Measurements from ENCODE around the gene KITLG.
"Not testable (repeated sequence)": the region's sequence is repeated elsewhere in the genome, so short reads cannot be mapped to it uniquely, and the experiment has no call there.

KITLG gene

DNA sequence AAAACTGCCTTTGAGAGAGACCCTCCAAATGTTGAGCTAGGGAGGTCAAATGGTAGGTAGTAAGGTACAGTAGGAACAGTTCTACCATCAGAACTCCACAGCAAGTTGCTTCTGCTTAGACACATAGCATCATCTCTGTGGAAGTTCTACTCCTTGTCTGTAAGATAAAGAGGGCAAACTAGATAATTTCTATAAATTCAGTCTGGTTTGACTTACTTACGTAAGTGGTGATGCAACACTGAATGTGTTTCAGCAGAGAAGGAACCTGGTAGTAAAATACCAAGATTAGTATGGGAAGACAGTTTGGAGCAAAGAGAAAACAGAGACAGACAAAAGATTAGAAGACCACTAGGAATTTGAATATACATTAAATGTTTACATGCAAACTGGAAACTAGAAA lies 42.0 kb downstream of the KITLG start:
- DNase-seq: no peak

DNA sequence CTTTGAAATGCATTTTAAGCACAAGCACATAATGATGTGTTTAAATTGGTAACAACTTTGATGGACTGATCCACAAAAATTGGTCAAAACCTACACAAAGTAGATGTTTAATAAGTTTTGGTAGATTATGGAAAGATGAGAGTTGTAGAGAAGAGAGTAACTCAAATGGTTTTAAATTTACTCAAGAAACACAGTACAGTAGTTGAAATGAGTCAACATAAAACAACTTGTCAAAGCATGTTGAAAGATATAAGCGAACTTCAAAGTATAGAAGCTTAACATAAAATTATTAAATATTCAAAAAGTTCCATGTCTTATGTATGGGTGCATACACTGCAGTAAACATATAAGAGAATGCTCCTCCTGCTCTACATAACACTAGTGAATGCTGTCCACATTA lies 49.4 kb downstream of the KITLG start:
- DNase-seq: no peak

GRCh38 chr12:88529531-88530488 lies 50.5 kb downstream of the KITLG start:
- DNase-seq: no peak

- no peak for DNase-seq
Measured at GRCh38 chr12:88522961-88523360, 57.3 kb downstream of the KITLG start.

DNA sequence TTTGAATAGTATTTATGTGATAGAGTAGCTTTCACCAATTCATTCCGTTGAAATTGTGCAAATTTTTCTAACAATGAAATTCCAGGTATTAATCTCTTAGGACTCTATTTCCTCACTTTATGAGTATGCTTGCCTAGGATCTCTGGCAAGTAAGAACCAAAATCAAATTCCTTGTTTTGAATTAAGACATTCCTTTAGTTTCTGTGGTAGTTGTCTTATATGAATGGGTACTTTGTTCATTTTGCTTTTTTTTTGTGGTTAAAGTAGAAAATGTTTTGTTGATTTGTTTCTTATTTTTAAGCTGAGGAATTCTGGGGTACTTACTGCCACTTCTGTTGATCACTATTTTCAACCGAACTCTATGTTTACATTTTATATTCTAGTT lies 59.8 kb downstream of the KITLG start:
- no peak for DNase-seq

DNA sequence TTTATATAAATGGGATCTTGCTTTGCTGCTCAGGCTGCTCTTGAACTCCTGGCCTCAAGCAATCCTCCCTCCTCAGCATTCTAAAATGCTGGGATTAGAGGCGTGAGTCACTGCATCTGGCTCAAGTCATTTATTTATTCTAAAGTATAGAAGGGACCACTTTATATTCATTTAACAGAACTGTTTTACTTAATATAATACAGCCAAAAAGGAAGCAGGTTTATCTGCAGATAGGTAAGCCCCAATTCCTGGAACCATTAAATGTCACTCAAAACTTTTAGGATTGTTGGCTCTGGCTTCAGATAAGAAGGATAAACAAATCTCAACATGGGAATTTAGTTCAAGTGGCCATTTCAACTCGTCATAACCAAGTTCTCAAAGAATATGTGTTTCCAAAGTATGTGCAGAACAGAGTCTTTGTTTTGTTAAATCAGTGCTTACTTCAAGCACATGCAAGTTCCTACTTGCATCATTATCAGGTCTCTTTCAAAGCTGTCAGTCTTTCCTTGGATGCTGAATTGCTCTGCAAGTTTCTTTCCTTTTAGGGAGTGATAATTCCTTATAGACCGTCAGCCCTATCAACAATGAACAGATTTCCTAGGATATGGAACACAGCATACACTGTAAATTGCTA lies 60.4 kb downstream of the KITLG start:
- DNase-seq: no peak

DNA sequence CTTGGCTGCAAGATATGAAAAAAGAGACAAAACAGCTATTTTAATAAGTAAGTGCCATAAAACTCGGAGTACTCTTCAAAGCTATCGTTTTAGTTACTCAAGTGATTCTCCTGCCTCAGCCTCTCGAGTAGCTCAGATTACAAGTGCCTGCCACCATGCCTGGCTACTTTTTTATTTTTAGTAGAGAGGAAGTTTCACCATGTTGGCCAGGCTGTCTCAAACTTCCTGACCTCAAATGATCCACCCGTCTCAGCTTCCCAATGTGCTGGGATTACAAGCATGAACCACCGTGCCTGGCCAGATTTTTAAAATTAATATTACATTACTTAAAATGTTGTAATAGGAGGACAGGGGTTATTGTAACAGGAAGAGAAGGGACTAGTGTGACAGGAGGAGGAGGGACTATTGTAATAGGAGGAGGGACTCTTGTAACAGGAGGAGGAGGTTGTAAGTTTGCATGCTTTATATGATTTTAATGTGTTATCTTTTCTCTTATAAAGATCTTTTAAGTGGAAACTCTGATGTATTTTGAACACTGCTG lies 61.3 kb downstream of the KITLG start:
- DNase-seq: no peak

DNA sequence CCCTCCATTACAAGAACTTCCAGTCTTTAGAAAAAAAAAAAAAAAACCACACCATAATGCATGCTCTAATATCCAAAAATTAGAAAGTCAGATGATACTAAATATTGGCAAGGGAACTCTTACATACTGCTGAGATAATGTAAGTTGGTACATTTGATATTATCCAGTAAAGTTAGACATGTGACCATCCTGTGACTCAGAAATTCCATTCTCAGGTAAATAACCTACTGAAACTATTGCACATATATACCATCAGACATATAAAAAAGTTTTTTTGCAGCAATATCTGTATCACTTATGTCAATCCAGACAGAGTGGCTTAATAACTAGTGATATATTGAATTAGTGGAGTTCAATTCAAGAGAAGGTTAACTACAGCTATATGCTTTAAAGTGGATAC lies 63.5 kb downstream of the KITLG start:
- DNase-seq: no peak

GRCh38 chr12:88510843-88511242 lies 69.4 kb downstream of the KITLG start:
- no peak for DNase-seq

DNA sequence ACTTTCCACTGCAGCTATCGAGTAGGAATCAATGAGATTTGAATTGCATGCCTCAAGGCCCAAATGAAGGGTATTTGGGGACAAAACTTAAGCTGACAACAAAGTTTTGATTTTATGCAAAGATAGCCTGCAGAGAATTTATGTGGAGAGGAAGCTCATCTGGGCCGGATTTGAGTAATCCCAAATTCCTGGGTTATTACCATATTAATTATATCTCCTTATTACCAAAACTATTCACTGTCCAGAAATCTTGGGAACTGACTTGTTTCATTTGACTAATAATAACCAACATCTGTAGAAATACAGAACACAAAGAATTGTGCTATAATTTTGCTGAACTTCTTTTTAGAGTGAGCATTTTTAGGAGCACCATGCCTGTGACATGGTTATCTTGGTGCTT lies 70.4 kb downstream of the KITLG start:
- no peak for DNase-seq

DNA sequence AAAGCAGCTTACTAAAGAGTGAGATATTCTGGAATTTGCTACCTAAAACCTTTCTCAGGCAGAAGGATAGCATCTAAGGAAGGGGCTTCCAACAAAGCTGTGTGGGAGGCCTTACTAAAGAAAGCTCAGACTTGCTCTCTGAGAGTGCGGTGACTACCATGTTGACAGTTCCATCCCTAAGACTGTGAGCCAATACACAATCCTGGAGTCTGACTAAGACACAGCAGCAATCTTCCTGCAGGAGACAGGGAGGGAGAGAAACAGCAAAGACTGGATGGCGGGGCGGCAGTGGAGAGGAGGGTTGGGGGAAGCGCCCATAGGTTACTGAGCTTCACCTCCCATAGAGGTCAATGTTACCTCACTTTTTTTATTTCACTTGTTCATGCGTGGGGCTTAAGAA lies 70.9 kb downstream of the KITLG start:
- DNase-seq: no peak

GRCh38 chr12:88507851-88508250 lies 72.4 kb downstream of the KITLG start:
- DNase-seq: not testable (repeated sequence)

DNA sequence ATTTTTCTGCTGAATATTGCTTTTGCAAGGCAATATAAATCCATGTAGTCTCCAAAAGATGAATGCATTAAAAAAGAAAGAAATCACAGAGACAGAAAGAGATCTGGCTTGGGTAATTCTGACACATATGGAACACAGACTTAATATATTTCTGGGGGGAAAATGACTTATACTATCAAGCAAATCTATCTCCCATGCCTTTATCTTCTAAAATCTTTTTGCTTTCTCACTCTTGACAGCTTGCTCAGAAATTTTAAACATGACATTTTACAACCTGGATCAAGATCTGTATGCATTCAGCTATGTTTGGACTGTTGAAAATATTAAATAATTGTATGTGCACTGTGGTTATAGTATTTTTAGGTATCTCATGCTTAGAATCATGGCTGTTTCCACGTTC lies 73.0 kb downstream of the KITLG start:
- DNase-seq: no peak

DNA sequence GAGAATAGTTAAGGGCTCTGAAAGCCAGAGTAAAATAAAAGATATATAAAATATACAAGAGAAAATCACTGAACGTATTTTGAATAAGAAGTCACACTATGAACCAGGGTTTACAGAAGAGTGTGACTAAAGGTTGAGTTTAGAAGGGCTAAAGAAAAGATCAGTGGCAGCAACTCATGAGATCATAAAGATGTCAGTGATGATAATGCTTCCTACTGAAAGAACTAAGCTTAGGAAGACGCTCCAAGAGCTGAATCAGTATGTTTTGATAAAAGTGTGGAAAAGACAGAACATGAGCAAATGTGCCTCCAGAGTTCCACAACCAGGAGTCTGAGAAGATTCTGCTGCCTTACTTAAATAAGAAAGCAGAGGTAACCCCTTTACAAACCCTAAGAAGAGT lies 74.6 kb downstream of the KITLG start:
- no peak for DNase-seq

DNA sequence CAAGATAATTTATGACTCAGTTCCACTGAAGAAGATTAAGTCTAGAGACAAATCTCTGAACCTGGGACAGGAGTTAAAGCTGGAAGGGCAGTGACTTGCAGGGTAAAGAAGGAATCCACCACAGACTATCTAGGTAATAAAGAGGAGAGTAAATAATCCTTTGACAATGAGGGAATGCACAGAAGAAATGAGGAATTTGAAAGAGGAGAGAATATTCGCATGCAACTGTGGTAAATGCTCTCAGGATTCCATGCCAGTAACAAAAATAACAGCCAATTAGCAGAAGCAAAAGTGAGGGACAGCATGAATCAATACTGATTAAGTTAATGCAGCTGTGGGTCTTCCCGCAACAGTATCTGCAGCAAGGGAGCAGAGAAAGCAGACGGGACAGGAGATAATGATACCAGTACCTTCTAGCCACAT lies 77.0 kb downstream of the KITLG start:
- DNase-seq: no peak

DNA sequence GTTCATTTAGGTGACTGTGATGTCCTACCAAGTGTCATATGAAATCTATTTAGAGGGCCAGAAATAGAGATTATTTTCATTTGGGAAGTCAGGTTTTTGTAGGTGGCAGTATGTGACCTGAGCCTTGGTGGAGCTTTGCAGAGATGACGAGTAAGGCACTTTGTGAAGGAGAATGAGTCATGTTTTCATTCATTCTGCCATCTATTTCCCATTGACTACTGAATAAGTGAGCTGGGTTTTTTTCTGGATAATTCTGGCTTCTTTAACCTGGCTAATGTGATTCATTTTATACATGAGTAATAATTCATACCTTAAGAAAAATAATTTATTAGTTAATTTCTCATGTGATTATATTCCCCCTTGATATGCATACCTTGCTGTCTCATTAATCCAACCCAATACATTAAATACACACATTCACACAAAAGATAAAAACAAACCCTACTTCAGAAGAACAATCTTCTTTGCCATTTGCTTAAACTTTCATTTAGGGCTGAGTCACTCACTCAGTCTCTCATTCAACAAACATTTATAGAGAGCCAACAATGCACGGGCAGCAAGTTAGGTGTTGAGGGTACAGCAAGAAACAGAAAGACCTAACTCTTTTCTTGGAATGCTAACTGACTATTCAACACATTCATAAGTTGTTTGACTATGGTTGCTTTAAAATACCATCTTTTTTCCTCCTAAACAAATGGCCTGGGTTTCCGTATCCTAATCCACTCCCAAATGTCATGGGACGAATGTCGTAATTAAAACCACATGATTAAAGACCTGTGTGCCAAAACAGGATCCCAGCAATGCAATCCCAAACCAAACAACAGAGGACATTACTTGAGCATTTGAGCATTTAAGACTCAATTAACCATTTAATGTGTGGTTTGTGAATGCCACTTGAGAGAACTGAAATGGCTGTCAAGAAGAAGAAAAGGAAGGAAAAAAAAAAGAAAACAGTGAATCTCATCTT lies 78.0 kb downstream of the KITLG start:
- DNase-seq: no peak

DNA sequence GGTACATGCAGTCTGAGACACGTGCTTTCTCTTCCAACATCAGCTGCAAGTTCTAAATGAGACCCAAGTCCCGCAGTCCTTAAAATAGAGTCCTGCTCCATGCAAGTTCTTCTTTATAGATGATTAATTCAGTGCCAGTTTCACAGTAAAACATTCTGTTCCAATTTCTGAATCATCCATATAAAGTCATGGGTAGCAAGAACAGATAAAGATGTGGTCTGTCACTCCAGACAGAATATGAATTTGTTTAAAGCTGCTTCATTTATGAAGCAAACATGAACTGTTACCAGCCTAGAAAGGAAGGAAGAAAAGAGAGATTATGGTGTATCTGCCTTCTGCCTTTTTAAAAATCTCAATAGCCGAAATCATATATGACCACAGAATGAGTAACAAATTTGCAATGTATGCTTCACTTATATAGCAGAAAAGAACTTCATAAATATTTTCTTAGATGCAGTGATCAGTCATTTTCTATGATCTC lies 83.3 kb downstream of the KITLG start:
- DNase-seq: no peak

GRCh38 chr12:88496429-88496828 lies 83.8 kb downstream of the KITLG start:
- no peak for DNase-seq

DNA sequence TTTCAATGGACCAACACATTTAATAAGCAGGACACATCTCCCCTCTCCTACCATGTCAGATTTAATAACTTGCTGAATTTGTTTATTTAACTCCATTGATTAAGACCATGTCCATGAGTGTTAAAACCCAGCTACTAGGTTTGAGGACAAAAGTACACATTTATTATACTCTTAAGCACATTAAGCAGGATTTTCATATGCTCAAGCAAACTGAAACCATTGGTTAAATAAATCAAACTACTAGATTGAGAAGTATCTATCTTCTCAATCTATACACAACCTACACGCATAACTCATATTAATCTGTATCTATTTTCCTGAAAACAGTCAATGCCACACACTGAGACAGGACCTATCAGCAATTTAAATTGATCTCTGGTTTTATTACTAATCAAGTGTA lies 85.2 kb downstream of the KITLG start:
- DNase-seq: no peak

DNA sequence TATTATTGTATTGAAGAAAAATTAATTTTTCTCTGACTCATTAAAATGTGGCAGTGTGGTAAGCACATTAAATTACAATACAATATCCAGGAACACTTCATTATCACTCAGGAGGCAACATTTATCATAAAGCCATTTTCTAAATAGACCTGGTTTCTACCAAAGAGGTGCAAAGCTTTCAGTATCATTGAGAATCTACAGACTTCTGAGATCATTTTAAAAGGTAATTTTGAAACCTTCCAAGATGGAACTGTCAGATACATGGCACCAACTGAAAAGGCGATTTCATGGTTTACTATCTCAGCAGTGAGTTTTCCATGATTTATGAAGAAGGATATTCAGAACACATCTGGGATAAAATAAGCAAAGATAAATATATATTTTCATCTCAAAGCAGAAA lies 85.8 kb downstream of the KITLG start:
- no peak for DNase-seq

GRCh38 chr12:88493636-88494035 lies 86.6 kb downstream of the KITLG start:
- DNase-seq: no peak

DNA sequence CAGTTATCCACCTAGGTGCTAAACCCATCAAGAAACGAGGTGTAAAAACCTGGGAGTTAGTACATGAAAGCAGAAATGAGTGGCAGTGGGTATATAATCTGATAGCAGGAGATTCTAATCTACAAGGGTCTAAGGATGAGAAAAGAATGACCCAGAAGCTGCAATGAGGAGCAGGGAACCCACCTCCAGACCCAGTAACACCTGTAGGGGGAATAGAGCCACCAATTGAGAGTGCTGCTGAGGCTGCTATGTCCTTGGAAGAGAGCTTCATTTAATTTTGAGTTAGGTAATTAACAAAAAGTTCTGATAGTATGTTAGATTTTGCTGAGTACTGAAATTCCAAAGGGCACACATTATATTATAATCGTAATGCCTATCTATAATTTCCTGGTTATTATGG lies 89.8 kb downstream of the KITLG start:
- no peak for DNase-seq

DNA sequence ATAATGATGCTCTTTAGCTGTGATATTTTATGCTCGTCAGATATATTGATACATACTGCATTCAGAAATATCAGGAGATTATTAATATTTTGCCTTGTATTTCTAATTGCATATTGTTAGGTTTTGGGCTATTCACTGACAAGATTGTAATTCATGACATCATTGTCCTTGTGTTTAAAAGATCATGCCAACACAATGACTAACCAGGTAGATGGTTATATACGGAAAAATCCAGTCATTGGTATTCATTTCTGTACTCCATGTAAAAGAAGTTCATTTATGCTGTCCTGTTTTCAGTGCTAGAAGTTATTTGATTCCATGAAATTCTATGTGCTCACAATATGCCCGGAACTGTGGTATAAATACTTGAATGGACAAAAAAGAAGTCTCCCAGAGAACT lies 107.5 kb downstream of the KITLG start:
- no peak for DNase-seq

Data from activated CD4-positive, alpha-beta T cell treated with anti-CD3 and anti-CD28 coated beads, Interleukin-2, amount 50 U/mL, for 48 hours (primary cell).